ENCODE measurements around the gene SLIT3. TPM values are rescaled to one million over a fixed set of nuclear protein-coding genes. Genes with fewer than 3 reads are reported as not detected.
"Not testable (repeated sequence)": the region's sequence is repeated elsewhere in the genome, so short reads cannot be mapped to it uniquely, and the experiment has no call there.

The SLIT3 gene
- total RNA-seq, 2 experiments from 2014 or later: 0.15 TPM; not detected in 1

GRCh38 chr5:169219351-169219750, 81.6 kb downstream of the SLIT3 start:
- Mint-ChIP-seq H3K36me3 (ENCODE audit: low read depth) (no peaks in the 10 kb centered on the region), H3K4me3 (no peak overlapping the region), H3K4me1 (no peaks in the 10 kb centered on the region), H3K27ac (no peak overlapping the region), H3K27me3 (no peaks in the 10 kb centered on the region), H3K9me3 (no peaks in the 10 kb centered on the region)
- DNase-seq: no peak
- ChIA-PET POLR2A (no interaction called here), CTCF (no interaction called here)

DNA sequence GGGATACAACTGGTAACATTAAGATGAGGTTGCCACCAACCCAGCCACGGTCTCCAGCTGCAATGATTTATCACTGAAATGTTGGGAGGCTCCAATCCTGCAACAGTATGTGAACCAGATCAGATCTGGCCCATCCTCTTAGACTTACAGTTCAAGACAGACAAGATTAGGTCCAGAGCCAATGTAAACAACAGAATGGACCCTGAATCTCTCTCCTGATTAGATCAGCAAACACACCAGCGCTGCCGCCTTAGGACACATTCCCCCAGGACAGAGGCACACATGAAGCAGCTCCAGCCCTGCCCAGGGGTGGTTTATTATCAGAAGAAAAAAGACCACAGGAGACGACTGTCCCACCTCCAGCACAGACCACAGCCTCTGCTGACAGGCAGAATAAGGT, 82.1 kb downstream of the SLIT3 start:
- Mint-ChIP-seq H3K36me3 (ENCODE audit: low read depth) (no peaks in the 10 kb centered on the region), H3K9me3 (no peaks in the 10 kb centered on the region), H3K4me1 (no peaks in the 10 kb centered on the region), H3K27me3 (no peaks in the 10 kb centered on the region), H3K27ac (no peak overlapping the region), H3K4me3 (no peak overlapping the region)
- POLR2A ChIA-PET: no interaction called here
- no peak for DNase-seq
- CTCF ChIA-PET: no interaction called here

DNA sequence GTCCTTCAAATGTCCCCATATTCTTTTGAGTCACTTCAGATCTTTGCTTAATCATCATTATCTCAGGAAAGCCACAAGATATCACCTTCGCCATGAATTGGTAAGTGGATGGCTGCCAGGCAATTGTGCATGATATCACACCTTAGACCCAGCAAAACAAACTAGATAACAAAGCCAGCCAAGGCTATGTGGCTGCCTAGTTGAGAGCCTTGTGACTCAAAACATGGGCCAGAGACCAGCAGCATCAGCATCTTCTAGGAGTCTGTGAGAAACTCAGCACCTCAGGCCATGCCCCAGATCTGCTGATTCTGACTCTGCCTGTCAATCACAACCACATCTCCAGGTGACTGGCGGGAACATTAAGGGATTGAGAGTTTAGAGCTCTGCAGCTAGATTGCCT, 82.8 kb downstream of the SLIT3 start:
- Mint-ChIP-seq H3K27me3 (peaks cover 2% of the 10 kb centered on the region), H3K4me1 (no peaks in the 10 kb centered on the region), H3K4me3 (no peak overlapping the region), H3K36me3 (ENCODE audit: low read depth) (no peaks in the 10 kb centered on the region), H3K27ac (no peak overlapping the region), H3K9me3 (no peaks in the 10 kb centered on the region)
- DNase-seq: no peak
- CTCF ChIA-PET: no interaction called here
- POLR2A ChIA-PET: no interaction called here

- DNase-seq: no peak
- Mint-ChIP-seq H3K9me3 (no peaks in the 10 kb centered on the region), H3K4me1 (no peaks in the 10 kb centered on the region), H3K36me3 (ENCODE audit: low read depth) (no peaks in the 10 kb centered on the region), H3K4me3 (no peak overlapping the region), H3K27me3 (peaks cover 2% of the 10 kb centered on the region), H3K27ac (no peak overlapping the region)
- CTCF ChIA-PET: no interaction called here
- POLR2A ChIA-PET: no interaction called here
Observed at GRCh38 chr5:169216866-169217265, 84.1 kb downstream of the SLIT3 start.

DNA sequence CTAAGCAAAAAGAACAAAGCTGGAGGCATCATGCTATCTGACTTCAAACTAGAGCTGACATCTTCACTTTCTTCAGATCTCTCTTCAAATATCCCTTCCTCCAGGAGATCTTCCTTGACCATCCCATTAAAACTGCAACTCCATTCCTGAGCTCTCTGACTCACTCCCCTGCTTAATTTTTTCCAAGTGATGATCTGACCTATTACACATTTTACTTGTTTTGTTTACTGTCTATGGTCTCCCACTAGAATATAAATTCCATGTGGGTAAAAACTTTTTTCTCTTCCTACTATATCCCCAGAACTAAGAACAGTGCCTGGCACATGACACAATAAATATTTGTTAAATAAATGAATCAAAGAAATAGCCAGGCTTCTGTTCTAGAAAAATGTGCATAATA, 87.5 kb downstream of the SLIT3 start:
- peaks cover 2% of the 10 kb centered on the region for H3K9me3 Mint-ChIP-seq
- no peak overlapping the region for H3K4me3 Mint-ChIP-seq
- H3K4me1 Mint-ChIP-seq: no peaks in the 10 kb centered on the region
- H3K36me3 Mint-ChIP-seq (ENCODE audit: low read depth): no peaks in the 10 kb centered on the region
- H3K27ac Mint-ChIP-seq: no peak overlapping the region
- peaks cover 2% of the 10 kb centered on the region for H3K27me3 Mint-ChIP-seq
- POLR2A ChIA-PET: no interaction called here
- CTCF ChIA-PET: no interaction called here
- DNase-seq: no peak

- DNase-seq; CTCF ChIA-PET; H3K4me3 Mint-ChIP-seq; H3K27me3 Mint-ChIP-seq; H3K27ac Mint-ChIP-seq; H3K36me3 Mint-ChIP-seq (ENCODE audit: low read depth); H3K9me3 Mint-ChIP-seq; POLR2A ChIA-PET; H3K4me1 Mint-ChIP-seq: not testable (repeated sequence)
Observed at GRCh38 chr5:169211761-169212160, 89.2 kb downstream of the SLIT3 start.

DNA sequence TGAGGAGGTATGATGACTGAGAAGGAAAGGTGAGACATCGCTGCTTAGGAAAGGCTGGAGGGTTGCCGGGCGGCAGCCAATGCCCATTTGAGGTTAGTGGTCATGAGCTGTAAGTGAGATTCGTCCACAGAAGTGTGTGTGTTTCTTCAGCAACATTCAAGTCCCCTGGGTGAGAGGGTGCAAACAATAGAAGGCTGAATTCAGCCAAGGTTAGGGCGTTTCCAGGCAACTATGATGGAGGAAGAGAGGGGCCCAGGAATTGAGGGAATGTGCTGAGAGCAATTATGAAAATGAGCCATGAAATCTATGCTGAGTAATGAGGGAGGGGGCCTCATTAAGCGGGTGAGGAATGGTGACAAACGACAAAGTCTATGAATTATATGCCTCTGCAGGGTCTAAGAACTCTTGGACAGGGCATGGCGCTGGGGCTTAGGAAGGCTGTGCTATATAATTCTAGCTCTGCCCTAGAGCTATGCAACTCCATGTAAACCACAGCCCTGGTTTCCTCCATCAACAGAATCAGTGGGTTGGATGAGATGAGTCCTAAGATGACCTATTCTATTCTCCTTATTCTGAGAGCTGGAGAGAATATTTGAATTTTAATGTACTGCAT, 96.0 kb downstream of the SLIT3 start:
- Mint-ChIP-seq H3K27ac (no peak overlapping the region), H3K36me3 (ENCODE audit: low read depth) (no peaks in the 10 kb centered on the region), H3K4me3 (no peak overlapping the region), H3K27me3 (no peaks in the 10 kb centered on the region), H3K4me1 (no peaks in the 10 kb centered on the region), H3K9me3 (peaks cover 6% of the 10 kb centered on the region)
- CTCF ChIA-PET: no interaction called here
- POLR2A ChIA-PET: no interaction called here
- no peak for DNase-seq

- Mint-ChIP-seq H3K36me3 (ENCODE audit: low read depth) (no peaks in the 10 kb centered on the region), H3K4me1 (no peaks in the 10 kb centered on the region), H3K27ac (no peak overlapping the region), H3K27me3 (no peaks in the 10 kb centered on the region), H3K9me3 (peaks cover 6% of the 10 kb centered on the region), H3K4me3 (no peak overlapping the region)
- ChIA-PET CTCF (no interaction called here), POLR2A (no interaction called here)
- DNase-seq: no peak
Observed at GRCh38 chr5:169202969-169203368, 98.0 kb downstream of the SLIT3 start.

- DNase-seq: no peak
- no peak overlapping the region for H3K27ac Mint-ChIP-seq
- H3K4me3 Mint-ChIP-seq: no peak overlapping the region
- peaks cover 6% of the 10 kb centered on the region for H3K9me3 Mint-ChIP-seq
- no peaks in the 10 kb centered on the region for H3K4me1 Mint-ChIP-seq
- CTCF ChIA-PET: no interaction called here
- no peaks in the 10 kb centered on the region for H3K36me3 Mint-ChIP-seq (ENCODE audit: low read depth)
- no peaks in the 10 kb centered on the region for H3K27me3 Mint-ChIP-seq
- POLR2A ChIA-PET: no interaction called here
Observed at GRCh38 chr5:169201597-169201996, 99.3 kb downstream of the SLIT3 start.

- Mint-ChIP-seq H3K36me3 (ENCODE audit: low read depth) (no peaks in the 10 kb centered on the region), H3K9me3 (peaks cover 6% of the 10 kb centered on the region), H3K27ac (no peak overlapping the region), H3K4me1 (no peaks in the 10 kb centered on the region), H3K27me3 (no peaks in the 10 kb centered on the region), H3K4me3 (no peak overlapping the region)
- CTCF ChIA-PET: interaction anchor here (0.8 kb wide), 1 partner anchor 14 kb away, joined by 3 read pairs; no protein-coding TSS in a partner anchor
- DNase-seq: no peak
- POLR2A ChIA-PET: no interaction called here
Observed at GRCh38 chr5:169200125-169200778, 100.7 kb downstream of the SLIT3 start.

DNA sequence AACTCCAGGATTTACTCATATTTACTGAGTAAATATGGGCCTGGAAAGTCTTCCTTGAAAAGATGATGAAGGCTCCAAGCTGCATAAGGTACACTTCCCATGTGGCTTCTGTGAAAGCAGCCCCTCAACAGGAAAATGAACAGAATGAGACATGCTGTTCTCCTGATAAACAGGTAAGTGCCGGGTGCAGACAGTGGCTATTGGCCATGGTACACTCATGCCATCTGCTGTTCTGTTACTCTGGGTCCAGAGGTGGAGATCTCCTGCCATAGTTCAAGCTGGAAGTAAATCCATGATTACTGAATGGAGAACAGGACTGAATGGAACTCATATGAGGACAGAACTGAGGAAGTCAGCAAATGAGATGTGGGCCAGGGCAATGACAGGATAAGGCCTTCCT, 103.6 kb downstream of the SLIT3 start:
- H3K36me3 Mint-ChIP-seq (ENCODE audit: low read depth): no peaks in the 10 kb centered on the region
- ChIA-PET POLR2A (no interaction called here), CTCF (no interaction called here)
- H3K27ac Mint-ChIP-seq: no peak overlapping the region
- peaks cover 4% of the 10 kb centered on the region for H3K9me3 Mint-ChIP-seq
- H3K4me1 Mint-ChIP-seq: no peaks in the 10 kb centered on the region
- H3K4me3 Mint-ChIP-seq: no peak overlapping the region
- no peaks in the 10 kb centered on the region for H3K27me3 Mint-ChIP-seq
- no peak for DNase-seq

DNA sequence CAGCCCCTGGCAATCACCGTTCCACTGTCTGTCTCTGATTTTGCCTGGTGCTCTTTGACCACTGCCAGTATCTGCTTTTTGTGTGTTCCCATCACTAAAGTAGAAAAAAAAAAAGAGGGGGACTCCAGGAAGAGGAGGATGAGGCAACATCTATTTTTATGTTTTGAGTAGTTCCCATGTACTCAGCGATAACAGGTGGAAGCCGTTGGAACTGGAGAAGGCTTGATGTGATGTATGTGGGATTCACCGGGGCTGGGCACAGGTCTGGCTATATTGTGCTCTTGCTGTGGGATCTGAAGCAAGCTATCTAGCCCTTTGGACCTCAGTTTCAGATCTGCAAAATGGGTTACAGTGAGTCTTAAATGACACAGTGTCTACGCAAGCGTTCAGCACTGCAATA, 104.9 kb downstream of the SLIT3 start:
- ChIA-PET CTCF (no interaction called here), POLR2A (no interaction called here)
- no peaks in the 10 kb centered on the region for H3K27me3 Mint-ChIP-seq
- no peak overlapping the region for H3K4me3 Mint-ChIP-seq
- H3K4me1 Mint-ChIP-seq: no peaks in the 10 kb centered on the region
- no peak overlapping the region for H3K27ac Mint-ChIP-seq
- H3K9me3 Mint-ChIP-seq: no peaks in the 10 kb centered on the region
- DNase-seq: no peak
- H3K36me3 Mint-ChIP-seq (ENCODE audit: low read depth): no peaks in the 10 kb centered on the region

DNA sequence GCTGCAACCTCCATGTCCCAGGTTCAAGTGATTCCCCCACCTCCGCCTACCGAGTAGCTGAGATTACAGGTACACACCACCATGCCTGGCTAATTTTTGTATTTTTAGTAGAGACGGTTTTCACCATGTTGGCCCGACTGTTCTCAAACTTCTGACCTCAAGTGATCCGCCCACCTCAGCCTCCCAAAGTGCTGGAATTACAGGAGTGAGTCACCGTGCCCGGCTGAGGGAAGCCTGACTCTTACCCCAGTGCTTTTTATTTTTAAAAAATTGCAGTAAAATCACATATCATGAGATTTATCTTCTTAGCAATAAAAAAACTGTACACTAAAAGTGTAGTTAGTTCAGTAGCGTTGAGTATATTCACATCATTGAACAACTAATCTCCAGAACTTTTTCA, 105.3 kb downstream of the SLIT3 start:
- H3K4me1 Mint-ChIP-seq: no peaks in the 10 kb centered on the region
- no peak overlapping the region for H3K4me3 Mint-ChIP-seq
- H3K9me3 Mint-ChIP-seq: no peaks in the 10 kb centered on the region
- no peaks in the 10 kb centered on the region for H3K36me3 Mint-ChIP-seq (ENCODE audit: low read depth)
- no peak overlapping the region for H3K27ac Mint-ChIP-seq
- POLR2A ChIA-PET: no interaction called here
- DNase-seq: no peak
- H3K27me3 Mint-ChIP-seq: no peaks in the 10 kb centered on the region
- CTCF ChIA-PET: no interaction called here

GRCh38 chr5:169192536-169192935, 108.4 kb downstream of the SLIT3 start:
- no peak overlapping the region for H3K27ac Mint-ChIP-seq
- DNase-seq: no peak
- no peak overlapping the region for H3K4me3 Mint-ChIP-seq
- ChIA-PET CTCF (no interaction called here), POLR2A (no interaction called here)
- H3K27me3 Mint-ChIP-seq: no peaks in the 10 kb centered on the region
- no peaks in the 10 kb centered on the region for H3K4me1 Mint-ChIP-seq
- H3K36me3 Mint-ChIP-seq (ENCODE audit: low read depth): no peaks in the 10 kb centered on the region
- H3K9me3 Mint-ChIP-seq: no peaks in the 10 kb centered on the region
